Ammon's horn (tissue), 1 donor: ENCODE measurements around the gene FADS6.

Source experiments
- DNase-seq: peaks from one replicate; pipeline ENCODE4 v3.0.0-alpha.2; 2016; ENCODE audit warnings: low spot score

FADS6 gene

DNA sequence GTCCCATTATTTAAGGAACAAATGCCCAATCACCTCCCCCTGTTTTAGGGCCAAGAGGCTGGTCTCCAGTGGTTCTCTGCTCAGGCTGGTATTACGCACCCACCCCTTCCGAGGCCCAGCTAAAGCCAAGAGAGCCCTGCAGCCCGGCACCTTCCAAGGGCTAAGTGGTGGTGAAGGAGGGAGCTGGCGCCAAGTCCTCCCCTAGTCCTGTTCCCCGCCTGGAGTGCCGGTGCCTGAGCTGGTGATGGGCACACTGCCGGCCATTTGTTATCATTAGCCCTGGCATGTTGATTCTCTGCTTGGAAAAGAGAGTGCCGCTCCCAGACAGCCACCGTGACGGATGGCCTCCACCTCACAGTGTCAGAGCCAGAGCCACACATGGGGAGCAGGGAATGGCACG, 65.6 kb downstream of the FADS6 start:
- DNase-seq, result no peak
